Neural cell (in vitro differentiated cells): Measurements from ENCODE around the gene CD24. TPM values are rescaled to one million over a fixed set of nuclear protein-coding genes. Genes with fewer than 3 reads are reported as not detected.

Source experiments
- H2AFZ ChIP-seq: fragments of 200-600, 300-800 bp; sonication (generic), shearing (Covaris generic); 2 replicates; pipeline ENCODE4 v1.6.0; 2014; ENCODE audit warnings: low read depth, mild to moderate bottlenecking, antibody characterized with exemption, low read length, moderate library complexity
- H3F3A ChIP-seq: fragments of 200-600 bp; shearing (Covaris generic); 2 replicates; pipeline ENCODE4 v1.6.1; 2016; ENCODE audit warnings: mild to moderate bottlenecking, moderate library complexity, mixed read lengths, antibody characterized with exemption, low read length; ENCODE audit not compliant: insufficient read depth, poor library complexity, severe bottlenecking
- H3K27ac ChIP-seq: fragments of 200-600, 300-800 bp; sonication (generic), shearing (Covaris generic); 2 replicates; pipeline ENCODE4 v1.5.1; 2014; ENCODE audit warnings: mild to moderate bottlenecking, low read length, moderate library complexity
- H3K27me3 ChIP-seq: fragments of 300-800, 200-600 bp; sonication (generic), shearing (Covaris generic); 2 replicates; pipeline ENCODE4 v1.6.0; 2014; ENCODE audit warnings: mild to moderate bottlenecking, low read depth, low read length, moderate library complexity; ENCODE audit not compliant: insufficient read depth
- H3K36me3 ChIP-seq: fragments of 300-800, 200-600 bp; sonication (generic), shearing (Covaris generic); 2 replicates; pipeline ENCODE4 v1.5.1; 2014; ENCODE audit warnings: mild to moderate bottlenecking, antibody characterized with exemption, low read length, moderate library complexity; ENCODE audit not compliant: insufficient read depth
- H3K4me2 ChIP-seq: fragments of 300-800, 200-600 bp; sonication (generic), shearing (Covaris generic); 2 replicates; pipeline ENCODE4 v1.6.0; 2014; ENCODE audit warnings: mild to moderate bottlenecking, low read length
- H3K4me3 ChIP-seq: fragments of 300-800, 200-600 bp; sonication (generic), shearing (Covaris generic); 2 replicates; pipeline ENCODE4 v1.5.1; 2014; ENCODE audit warnings: mild to moderate bottlenecking, low read length, moderate library complexity
- H3K79me2 ChIP-seq: fragments of 200-600 bp; shearing (Covaris generic); replicated peaks from 2 replicates; pipeline ENCODE4 v1.6.0; 2014; ENCODE audit warnings: mild to moderate bottlenecking, low read length, moderate library complexity; ENCODE audit not compliant: insufficient read depth
- H3K9ac ChIP-seq: fragments of 300-800, 200-600 bp; sonication (generic), shearing (Covaris generic); 2 replicates; pipeline ENCODE4 v1.6.1; 2016; ENCODE audit warnings: mild to moderate bottlenecking, low read length, mixed read lengths
- H3K9me2 ChIP-seq: fragments of 200-600 bp; shearing (Covaris generic); 2 replicates; pipeline ENCODE4 v1.6.1; 2016; ENCODE audit warnings: mild to moderate bottlenecking, low read length, mixed read lengths; ENCODE audit not compliant: insufficient read depth
- H3K9me3 ChIP-seq: fragments of 200-600, 300-800 bp; sonication (generic), shearing (Covaris generic); 2 replicates; pipeline ENCODE4 v1.6.1; 2016; ENCODE audit warnings: mild to moderate bottlenecking, mixed run types, low read length, moderate library complexity, mixed read lengths
- H4K20me1 ChIP-seq: fragments of 200-600 bp; shearing (Covaris generic); 2 replicates; pipeline ENCODE4 v1.6.1; 2016; ENCODE audit warnings: mild to moderate bottlenecking, mixed run types; ENCODE audit not compliant: insufficient read depth
- EP300 ChIP-seq: fragments of 450-650 bp; conservative IDR thresholded peaks from 2 replicates; pipeline ENCODE4 v1.6.1; 2014; ENCODE audit warnings: antibody characterized with exemption, mild to moderate bottlenecking, moderate library complexity; ENCODE audit not compliant: poor library complexity, severe bottlenecking
- MXI1 ChIP-seq: fragments of 450-650 bp; conservative IDR thresholded peaks from 2 replicates; pipeline ENCODE4 v1.6.1; 2014; ENCODE audit warnings: antibody characterized with exemption, mild to moderate bottlenecking; ENCODE audit not compliant: poor library complexity, severe bottlenecking
- RAD21 ChIP-seq: fragments of 450-650 bp; conservative IDR thresholded peaks from 2 replicates; pipeline ENCODE4 v1.6.1; 2014; ENCODE audit warnings: antibody characterized with exemption, mild to moderate bottlenecking, moderate library complexity
- REST ChIP-seq: IDR thresholded peaks from 2 replicates; pipeline ENCODE4 v1.6.1; 2012; ENCODE audit warnings: borderline replicate concordance
- SMC3 ChIP-seq: fragments of 450-650 bp; conservative IDR thresholded peaks from 2 replicates; pipeline ENCODE4 v1.6.1; 2014; ENCODE audit warnings: antibody characterized with exemption, mild to moderate bottlenecking, moderate library complexity; ENCODE audit not compliant: poor library complexity
- TAF1 ChIP-seq: IDR thresholded peaks from 2 replicates; pipeline ENCODE4 v1.6.1; 2012; ENCODE audit warnings: low read depth
- polyA plus RNA-seq: library from polyadenylated mRNA; depleted of rRNA; stranded (reverse); fragments of >200 nt; gene quantifications from 2 replicates; pipeline ENCODE4 v1.2.3, GENCODE V29; 2014

CD24 gene
- polyA plus RNA-seq, 1 donor from 2014 or later = 2,264 TPM

GRCh38 chr6:106922626-106923025, 51.9 kb downstream of the CD24 start:
- Histone ChIP-seq H3F3A (no peaks in the 10 kb centered on the region), H3K27me3 (no peaks in the 10 kb centered on the region), H4K20me1 (no peaks in the 10 kb centered on the region), H3K27ac (no peak overlapping the region), H3K4me3 (no peak overlapping the region), H2AFZ (no peak overlapping the region), H3K4me2 (no peak overlapping the region), H3K36me3 (no peaks in the 10 kb centered on the region), H3K9ac (no peak overlapping the region), H3K79me2 (no peaks in the 10 kb centered on the region), H3K9me2 (no peaks in the 10 kb centered on the region), H3K9me3 (no peaks in the 10 kb centered on the region)
- TF ChIP-seq RAD21 (no peak), REST (no peak), SMC3 (no peak), MXI1 (no peak), EP300 (no peak), TAF1 (no peak)

Other genes with a start within 250 kb of the CD24 start
- 15.8 and 21.9 TPM in 2 replicates for gene MTRES1, start 53.5 kb upstream of the CD24 start, polyA plus RNA-seq
- 5.7 and 6.0 TPM in 2 replicates for gene BEND3, start 140.8 kb upstream of the CD24 start, polyA plus RNA-seq